HG03558 (cell line): ENCODE data around the gene TTL.
"Not testable (repeated sequence)": the region's sequence is repeated elsewhere in the genome, so short reads cannot be mapped to it uniquely, and the experiment has no call there.

Experiments used
- ATAC-seq: cut with Tn5 transposase; IDR thresholded peaks from one replicate; pipeline ENCODE4 v1.9.1; 2021; ENCODE audit warnings: moderate number of reproducible peaks; ENCODE audit not compliant: unreplicated experiment; ENCODE audit errors: extremely low read depth

The TTL gene

DNA sequence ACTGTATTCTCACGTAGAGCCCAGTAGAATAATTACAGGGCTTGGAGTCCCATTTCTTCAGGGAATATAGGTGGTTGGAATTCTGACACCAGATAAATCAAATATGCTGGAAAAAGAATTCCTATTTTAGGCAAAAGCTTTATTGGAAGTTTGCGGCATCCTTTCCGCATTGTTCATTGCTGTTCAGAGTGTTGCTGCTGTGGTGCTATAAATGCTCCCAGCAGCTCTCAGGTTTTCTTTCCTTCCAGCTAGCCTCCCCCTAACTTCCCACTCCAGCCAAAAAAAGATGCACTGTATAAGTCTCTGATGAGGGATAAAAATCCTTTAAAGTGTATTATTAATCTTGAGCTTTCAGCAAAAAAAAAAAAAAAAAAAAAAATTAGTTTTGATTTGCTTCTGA lies 34.8 kb downstream of the TTL start:
- ATAC-seq = no peak

DNA sequence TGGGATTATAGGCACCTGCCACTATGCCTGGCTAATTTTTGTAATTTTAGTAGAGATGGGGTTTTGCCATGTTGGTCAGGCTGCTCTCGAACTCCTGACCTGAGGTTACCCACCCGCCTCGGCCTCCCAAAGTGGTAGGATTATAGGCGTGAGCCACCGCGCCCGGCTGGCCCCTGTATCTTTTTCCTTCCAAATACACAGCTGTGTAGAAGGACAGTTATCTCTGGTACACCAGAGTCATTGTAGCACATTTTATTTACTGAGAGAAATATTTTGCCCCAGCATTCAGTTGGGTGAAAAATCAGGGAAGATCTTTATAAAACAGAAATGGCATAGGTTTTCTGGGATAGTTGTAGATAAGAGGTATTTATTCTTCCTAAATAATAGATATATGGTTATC lies 36.9 kb downstream of the TTL start:
- ATAC-seq = no peak

DNA sequence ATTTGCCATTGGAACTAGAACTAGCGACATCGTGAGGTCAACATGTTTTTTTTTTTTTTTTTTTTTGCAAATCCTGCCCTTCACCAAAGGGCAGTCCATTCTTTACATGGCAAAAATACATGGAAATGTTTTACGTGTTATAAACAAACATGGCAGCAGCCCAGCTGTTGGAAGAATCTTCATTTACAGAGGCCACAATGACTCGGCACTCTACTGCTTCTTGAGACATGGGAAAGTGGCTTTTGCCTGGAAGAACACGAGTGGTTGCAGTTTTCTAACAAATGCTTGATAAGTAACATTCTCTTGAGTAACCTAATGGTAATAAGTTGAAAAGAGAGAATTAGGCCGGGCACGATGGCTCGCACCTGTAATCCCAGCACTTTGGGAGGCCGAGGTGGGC lies 37.5 kb downstream of the TTL start:
- ATAC-seq = no peak

DNA sequence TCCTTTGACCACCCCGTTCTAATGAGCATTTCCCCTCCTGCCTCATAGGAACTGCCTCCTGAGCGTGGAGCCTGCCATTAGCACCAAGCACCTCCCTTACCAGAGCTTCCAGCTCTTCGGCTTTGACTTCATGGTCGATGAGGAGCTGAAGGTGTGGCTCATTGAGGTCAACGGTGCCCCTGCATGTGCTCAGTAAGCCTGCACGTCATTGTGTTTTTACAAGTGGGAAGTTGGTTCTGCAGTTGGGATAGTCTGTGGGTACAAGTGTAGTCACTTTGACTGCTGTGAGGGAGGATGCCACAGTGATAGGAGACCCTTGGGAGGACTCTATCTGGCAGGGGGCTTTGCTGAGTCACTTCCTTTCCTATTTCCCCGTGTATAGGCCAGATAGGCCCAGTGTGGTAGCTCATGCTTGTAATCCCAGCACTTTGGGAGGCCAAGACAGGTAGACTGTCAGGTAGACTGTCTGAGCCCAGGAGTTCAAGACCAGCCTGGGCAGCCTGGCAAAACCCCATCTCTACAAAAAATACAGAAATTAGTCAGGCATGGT lies 38.4 kb downstream of the TTL start:
- ATAC-seq = no peak

DNA sequence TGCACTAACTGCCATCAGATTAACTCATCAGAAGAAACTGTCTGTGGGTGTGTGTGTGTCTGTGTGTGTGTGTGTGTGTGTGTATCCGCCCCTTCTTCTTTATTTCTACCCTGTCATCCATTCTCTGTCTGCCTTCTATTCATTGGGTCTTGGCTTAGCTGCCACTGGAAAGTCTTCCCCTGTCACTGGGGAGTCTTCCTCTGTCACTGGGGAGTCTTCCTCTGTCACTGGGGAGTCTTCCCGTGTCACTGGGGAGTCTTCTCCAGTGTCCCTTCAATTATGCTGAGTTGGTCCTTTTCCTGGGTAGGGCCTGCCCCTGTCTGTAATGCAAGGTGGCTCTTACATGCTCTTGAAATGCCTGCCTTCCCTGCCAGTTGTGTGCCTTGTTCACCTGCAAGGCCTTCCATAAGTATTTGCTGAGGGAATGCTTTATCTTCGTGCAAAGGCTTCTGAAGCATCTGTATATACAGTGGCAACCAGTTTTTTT lies 41.4 kb downstream of the TTL start:
- no peak for ATAC-seq

DNA sequence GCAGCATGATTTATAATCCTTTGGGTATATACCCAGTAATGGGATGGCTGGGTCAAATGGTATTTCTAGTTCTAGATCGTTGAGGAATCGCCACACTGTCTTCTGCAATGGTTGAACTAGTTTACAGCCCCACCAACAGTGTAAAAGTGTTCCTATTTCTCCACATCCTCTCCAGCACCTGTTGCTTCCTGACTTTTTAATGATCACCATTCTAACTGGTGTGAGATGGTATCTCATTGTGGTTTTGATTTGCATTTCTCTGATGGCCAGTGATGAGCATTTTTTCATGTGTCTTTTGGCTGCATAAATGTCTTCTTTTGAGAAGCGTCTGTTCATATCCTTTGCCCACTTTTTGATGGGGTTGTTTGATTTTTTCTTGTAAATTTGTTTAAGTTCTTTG lies 42.3 kb downstream of the TTL start:
- ATAC-seq = not testable (repeated sequence)

DNA sequence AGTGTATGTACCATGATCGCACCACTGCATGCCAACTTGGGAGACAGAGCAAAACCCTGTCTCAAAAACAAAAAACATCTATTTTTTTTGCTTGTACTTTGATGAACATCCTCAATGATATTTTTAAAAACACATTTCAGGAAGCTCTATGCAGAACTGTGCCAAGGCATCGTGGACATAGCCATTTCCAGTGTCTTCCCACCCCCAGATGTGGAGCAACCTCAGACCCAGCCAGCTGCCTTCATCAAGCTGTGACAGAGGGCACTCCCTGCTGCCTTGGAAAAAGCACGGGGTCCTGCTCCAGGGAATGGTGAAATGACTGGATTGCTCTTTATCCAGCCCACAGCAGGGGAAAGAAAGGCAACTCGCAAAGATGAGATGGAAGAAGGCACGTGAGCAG lies 46.6 kb downstream of the TTL start:
- no peak for ATAC-seq

DNA sequence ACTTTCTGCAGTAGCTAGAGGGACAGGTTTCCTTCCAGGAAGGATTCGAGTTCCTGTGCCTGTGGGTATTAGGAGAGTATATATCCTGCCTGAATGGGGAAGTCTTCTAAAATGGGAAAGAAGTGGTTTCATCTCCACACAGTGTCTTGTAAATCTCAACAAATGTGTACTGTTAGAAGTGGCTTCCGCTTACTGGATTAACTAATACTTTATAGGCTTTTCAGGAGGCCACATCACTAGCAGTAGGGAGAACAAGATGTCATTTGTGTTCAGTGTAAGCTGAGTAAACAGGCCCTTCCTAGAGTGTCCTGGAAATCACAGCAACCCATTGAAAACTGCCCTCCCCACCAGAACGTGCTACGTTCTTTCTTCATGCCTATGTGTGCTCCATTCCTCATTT lies 47.8 kb downstream of the TTL start:
- ATAC-seq = no peak

DNA sequence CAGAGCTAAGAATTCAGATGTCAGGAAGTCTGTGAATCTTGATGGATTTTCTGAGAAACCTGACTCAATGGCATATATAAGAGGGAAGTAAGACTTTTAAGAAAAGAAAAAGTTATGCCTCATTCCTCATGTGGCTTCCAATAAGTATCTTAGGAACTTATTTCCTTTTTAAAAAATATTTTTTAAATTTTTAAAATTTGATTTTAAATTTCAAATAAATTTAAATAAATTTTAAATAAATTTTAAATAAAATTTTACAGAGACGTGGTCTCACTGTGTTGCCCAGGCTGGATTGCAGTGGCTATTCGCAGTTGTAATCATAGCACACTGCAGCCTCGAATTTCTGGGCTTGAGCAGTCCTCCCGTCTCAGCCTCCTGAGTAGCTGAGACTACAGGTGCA lies 48.8 kb downstream of the TTL start:
- no peak for ATAC-seq

DNA sequence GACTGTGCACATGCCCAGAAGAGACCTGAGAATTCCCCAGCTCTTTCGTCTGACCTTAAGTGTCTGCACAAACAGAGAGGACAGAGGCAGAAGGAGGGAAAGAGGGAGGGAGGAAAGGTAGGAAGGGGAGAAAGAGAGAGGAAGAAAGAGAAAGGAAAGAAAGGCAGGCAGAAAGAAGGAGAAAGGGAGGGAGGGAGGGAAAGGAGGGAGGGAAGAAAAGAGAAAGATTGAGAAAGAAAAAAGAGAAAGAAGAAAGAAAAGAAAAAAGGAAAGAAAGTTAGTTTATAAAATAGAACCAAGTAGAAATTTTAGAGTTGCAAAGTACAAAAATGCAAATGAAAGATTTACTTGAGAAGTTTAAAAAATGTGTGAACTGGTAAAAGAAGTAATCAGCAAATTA lies 52.9 kb downstream of the TTL start:
- no peak for ATAC-seq

DNA sequence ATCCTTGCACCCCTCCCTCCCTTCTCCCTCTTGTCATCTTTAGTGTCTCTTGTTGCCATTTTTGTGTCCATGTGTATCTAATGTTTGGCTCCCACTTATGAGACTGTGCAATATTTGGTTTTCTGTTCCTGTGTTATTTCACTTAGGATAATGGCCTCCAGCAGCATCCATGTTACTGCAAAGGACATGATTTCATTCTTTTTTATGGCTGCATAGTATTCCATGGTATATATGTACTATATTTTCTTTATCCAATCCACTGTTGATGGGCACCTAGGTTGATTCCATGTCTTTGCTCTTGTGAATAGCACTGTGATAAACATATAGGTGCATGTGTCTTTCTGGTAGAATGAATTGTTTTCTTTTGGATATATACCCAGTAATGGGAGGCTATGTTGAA lies 54.7 kb downstream of the TTL start:
- not testable (repeated sequence) for ATAC-seq

DNA sequence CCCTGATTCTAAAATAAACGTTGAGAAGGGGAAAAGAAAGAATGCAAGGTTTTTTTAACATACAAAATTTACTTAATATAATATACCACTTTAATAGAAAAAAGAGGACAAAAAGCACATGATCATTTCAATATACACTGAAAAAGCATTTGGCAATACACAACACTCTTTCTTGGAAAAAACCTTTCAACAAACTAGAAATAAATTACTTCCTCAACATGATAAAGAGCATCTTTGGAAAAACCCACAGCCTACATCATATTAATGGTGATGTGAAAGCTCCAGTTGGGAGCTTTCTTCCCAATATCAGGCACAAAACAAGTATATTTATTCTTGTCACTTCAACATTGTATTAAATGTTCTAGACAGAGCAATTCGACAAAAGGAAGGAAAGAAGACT lies 57.4 kb downstream of the TTL start:
- no peak for ATAC-seq

DNA sequence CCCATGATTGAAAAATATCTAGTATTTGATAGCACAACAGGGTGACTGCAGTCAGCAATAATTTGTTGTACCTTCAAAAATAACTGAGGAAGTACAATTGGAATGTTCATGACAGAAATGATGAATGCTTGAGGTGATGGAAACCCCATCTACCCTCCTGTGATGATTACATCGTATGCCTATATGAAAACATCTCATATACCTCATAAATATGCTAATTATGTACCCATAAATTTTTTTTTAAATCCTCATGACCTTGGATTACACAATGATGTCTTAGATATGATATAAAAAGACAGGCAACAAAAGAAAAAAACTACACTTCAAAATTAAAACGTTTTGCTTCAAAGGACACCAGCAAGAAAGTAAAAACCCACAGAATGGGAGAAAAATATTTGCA lies 59.0 kb downstream of the TTL start:
- ATAC-seq = no peak

DNA sequence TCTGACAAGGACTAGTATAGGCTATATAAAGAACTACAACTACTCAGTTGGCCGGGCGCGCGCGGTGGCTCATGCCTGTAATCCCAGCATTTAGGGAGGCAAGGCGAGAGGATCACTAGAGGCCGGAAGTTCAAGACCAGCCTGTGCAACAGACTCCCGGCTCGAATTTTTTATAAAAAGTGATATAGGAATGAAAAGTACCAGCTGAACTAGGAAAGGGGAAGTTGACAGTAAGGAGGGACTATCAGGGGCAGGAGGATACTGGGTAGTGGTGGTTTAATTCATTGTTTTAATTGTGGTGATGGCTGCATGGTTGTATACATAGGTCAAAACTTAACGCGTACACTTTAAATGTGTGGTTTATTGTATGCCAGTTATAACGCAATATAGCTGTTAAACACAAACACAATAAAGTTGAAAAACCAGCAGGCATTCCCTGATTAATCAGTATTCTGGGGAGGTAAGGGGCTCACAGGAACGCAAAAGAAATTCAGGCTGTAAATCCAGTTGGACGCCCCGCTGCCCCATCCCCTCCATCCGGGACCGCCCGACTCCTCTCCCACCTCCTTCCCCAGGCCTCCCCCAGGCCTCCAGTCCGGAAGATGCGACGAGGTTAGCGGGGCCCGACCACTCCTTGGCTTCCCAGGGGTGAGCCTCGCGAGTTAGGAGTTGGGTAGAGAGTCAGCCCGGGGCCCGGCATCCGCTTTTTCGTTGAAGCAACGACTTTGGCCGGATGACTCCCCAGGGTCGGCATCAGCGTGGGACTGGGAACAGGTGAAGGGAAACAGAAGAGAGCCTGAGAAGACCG lies 59.6 kb downstream of the TTL start:
- peak; percentile 15 for ATAC-seq

DNA sequence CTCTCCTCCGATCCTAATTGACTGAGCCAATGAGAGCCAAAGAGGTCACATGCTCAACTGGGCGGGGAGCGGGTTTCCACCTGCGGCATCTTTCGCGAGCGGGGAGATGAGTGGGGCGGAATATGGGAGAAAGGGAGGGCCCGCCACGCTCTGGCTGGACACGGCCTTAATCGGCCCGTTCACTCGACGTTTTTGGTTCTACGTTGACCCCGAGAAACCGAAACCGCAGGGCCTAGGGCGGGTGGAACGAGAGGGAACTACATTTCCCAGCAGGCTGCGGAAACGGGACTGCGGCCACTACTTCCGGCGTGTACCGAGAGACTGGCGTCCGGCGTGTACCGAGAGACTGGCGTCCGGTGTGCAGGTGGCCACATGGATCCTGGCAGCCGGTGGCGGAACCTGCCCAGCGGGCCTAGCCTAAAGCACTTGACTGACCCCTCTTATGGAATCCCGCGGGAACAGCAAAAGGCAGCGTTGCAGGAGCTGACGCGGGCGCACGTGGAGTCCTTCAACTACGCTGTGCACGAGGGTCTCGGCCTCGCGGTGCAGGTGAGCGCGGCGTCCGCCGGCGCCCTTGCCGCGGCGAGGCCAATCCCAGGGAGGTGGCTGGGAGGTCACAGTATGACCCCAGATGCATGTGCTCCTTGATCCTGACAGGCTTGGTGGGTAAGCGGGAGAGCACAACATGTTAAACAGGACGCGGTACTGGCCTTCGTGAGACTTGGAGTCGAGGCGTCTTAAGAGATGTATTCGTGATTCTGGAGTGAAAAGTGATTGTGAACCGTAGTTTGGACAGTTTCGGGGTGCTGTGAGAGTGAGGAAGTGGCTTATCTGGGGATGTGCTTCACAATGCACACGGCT lies 60.4 kb downstream of the TTL start, which contains the start of gene POLR1B:
TSS of gene POLR1B (plus strand) at position 343 of the 861 bp plus-strand sequence. CDS start at position 373, 30 bp downstream.
- ATAC-seq = peak; percentile 40

DNA sequence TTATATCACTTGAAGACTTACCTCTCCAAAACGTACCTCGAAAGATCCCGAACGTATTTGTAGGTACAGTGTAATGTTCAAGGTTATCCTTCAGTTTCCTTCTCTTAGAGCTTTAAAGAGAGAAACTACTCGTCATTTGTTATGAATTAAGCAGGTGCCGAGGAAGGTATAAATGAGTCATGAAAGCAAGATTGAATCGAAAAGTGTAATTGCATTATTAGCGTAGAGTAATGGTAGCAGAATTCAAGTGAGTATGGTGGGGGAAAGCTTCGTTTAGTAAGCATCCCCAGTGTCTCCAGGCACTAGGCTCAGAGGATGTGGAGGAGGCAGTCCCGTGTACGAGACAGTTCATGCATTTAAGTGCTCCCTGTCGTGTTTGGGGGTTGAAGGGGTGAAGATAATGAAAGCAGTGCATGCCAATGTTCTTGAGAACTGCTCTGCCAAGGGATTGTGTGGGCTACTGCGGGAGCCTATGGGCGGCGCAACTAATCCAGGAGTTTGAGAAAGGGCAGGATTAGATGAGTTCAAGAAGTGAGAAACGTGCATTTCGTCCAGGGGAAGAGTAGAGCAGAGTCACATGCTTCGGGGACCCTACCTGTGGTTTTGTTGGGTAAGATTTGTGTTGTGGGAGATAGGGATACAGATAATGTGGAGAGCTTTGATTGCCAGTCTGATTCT lies 61.2 kb downstream of the TTL start:
- no peak for ATAC-seq

DNA sequence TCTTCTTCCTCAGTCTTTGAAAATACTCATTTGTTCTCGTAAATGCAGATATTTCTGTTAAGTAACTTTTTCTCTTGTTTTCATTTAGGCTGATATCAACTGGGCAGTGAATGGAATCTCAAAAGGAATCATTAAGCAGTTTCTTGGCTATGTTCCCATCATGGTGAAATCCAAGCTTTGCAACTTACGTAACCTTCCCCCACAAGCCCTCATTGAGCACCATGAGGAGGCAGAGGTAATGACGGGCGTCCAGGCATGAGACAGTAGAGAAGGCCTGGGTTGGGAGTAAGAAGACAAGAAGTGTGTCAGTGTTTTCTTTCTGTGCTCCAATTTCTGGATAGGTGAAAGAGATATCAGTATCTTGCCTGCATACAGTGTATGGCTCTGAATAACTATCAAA lies 65.4 kb downstream of the TTL start:
- ATAC-seq = no peak

DNA sequence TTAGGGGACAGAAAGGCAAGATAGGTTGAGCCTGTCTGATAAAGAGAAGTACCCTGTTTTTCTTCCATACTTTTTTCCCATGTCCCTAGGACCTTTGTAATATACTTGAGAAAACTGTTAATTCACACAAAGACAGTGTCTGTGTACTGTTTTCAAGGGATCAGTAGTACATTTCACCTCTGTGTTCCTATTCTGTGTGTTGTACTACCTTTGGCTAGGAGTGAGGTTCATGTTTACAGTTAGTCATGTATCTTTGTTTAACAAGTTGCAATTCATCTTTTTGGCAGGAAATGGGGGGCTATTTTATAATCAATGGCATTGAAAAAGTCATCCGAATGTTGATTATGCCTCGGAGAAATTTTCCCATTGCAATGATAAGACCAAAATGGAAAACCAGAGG lies 67.0 kb downstream of the TTL start:
- no peak for ATAC-seq

DNA sequence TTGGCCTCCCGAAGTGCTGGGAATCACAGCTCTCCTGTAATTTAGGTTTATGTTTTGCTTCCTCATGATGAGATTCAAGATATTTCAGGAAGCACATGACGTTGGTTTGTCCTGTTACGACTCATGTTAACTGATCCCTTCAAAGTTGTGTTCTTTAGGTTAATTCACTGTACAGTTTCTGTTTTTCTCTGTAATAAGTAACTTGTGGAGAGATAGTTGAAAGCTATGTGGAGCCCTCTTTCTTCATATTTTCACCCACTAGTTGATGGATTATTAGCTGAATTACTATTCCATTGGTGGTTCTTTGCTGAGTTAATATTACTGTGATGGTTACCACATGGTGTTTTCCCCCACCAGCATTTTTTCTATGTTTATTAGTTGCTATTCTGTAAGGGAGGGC lies 84.1 kb downstream of the TTL start:
- peak; percentile 38 for ATAC-seq

DNA sequence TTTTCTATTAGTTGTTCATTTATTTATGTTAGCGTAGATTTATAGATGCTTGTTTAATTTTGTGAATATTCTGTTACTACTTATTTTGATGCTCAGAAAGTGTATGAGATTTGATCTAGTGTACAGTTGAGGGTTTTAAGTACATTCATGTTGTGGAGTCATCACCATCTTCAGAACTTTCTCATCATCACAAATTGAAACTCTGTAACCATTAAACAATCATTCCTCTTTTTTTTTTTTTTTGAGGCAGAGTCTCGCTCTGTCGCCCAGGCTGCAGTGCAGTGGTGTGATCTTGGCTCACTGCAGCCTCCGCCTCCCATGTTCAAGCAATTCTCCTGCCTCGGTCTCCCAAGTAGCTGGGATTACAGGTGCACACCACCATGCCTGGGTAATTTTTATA lies 84.6 kb downstream of the TTL start:
- peak; percentile 18 for ATAC-seq
